ENCODE data around the gene TUNAR. TPM values are rescaled to one million over a fixed set of nuclear protein-coding genes. Genes with fewer than 3 reads are reported as not detected.

Gene TUNAR
- total and polyA plus RNA-seq, 10 donors = 0.03 to 0.69 (median 0.35) TPM; not detected in 5

DNA sequence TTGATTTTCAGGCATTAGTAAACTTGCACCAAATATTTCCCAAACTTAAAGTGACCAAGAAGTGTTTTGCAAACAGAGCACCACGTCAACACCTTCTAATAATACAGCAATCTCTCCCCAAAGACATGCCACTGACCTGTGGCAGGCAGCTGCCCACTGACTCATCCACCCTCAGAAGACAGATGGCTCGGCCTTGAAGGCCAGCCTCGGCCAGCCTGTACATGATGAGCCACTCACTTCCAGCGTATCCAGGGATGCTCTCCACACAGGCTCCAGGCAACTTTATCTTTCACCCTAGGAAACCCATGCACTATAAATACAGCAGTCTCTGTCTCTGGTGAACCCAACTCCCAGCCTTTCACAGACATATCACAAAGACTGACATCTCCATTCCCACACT lies 62.7 kb downstream of the TUNAR start:
- intact Hi-C loops (cut with DNase I; ENCODE audit: low total_unique reads) = no loop called here
- H3K9me3 ChIP-seq = peaks cover 0 to 53% (median 16%) of the 10 kb centered on the region in 8 donors
- no peak for TF ChIP-seq POLR2A (IDR thresholded peaks at IDR 0.05)
- TF ChIP-seq POLR2AphosphoS5 (IDR thresholded peaks at IDR 0.05) = no peak
- TF ChIP-seq, protein P1, sequence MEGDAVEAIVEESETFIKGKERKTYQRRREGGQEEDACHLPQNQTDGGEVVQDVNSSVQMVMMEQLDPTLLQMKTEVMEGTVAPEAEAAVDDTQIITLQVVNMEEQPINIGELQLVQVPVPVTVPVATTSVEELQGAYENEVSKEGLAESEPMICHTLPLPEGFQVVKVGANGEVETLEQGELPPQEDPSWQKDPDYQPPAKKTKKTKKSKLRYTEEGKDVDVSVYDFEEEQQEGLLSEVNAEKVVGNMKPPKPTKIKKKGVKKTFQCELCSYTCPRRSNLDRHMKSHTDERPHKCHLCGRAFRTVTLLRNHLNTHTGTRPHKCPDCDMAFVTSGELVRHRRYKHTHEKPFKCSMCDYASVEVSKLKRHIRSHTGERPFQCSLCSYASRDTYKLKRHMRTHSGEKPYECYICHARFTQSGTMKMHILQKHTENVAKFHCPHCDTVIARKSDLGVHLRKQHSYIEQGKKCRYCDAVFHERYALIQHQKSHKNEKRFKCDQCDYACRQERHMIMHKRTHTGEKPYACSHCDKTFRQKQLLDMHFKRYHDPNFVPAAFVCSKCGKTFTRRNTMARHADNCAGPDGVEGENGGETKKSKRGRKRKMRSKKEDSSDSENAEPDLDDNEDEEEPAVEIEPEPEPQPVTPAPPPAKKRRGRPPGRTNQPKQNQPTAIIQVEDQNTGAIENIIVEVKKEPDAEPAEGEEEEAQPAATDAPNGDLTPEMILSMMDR (IDR thresholded peaks at IDR 0.05 in 8 of 11, conservative IDR thresholded peaks at IDR 0.05 in 3 of 11) = no peak
- no peaks in the 10 kb centered on the region for H3K36me3 ChIP-seq
- H3K4me3 ChIP-seq = no peak overlapping the region
- H3K27me3 ChIP-seq (replicated peaks in 1 of 7) = peaks cover 0 to 12% (median 0%) of the 10 kb centered on the region in 7 donors
- H3K27ac ChIP-seq = no peak overlapping the region
- DNase-seq = no peak
- WGBS, 5 donors = 63 to 79% (median 71%) methylated on average over 4 of the region's 4 CpGs
- H3K4me1 ChIP-seq = no peaks in the 10 kb centered on the region

DNA sequence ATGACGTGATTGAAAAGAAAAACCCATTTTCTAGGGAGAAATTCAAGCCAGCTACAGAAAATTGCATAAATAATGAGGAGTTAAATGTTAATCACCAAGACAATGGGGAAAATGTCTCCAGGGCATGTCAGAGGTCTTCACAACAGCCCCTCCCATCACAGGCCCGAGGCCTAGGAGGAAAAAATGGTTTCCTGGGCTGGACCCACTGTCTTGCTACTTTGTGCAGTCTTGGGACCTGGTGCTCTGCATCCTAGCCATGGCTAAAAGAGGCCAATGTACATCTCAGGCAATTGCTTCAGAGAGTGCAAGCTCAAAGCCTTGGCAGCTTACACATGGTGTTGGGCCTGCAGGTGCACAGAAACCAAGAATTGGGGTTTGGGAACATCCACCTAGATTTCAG lies 65.3 kb downstream of the TUNAR start:
- TF ChIP-seq POLR2A (IDR thresholded peaks at IDR 0.05) (no peak), POLR2AphosphoS5 (IDR thresholded peaks at IDR 0.05) (no peak)
- TF ChIP-seq, protein P1 (IDR thresholded peaks at IDR 0.05 in 8 of 11, conservative IDR thresholded peaks at IDR 0.05 in 3 of 11) = no peak
- DNase-seq = no peak
- intact Hi-C loops (cut with DNase I; ENCODE audit: low total_unique reads) = no loop called here
- Histone ChIP-seq H3K4me3 (no peak overlapping the region), H3K36me3 (no peaks in the 10 kb centered on the region), H3K27ac (no peak overlapping the region), H3K27me3 (replicated peaks in 1 of 7) (peaks cover 0 to 32% (median 0%) of the 10 kb centered on the region in 7 donors), H3K9me3 (peaks cover 0 to 49% (median 16%) of the 10 kb centered on the region in 8 donors), H3K4me1 (no peaks in the 10 kb centered on the region)
- 18 to 33% (median 21%) methylated on average over 2 of the region's 2 CpGs for WGBS, 5 donors

DNA sequence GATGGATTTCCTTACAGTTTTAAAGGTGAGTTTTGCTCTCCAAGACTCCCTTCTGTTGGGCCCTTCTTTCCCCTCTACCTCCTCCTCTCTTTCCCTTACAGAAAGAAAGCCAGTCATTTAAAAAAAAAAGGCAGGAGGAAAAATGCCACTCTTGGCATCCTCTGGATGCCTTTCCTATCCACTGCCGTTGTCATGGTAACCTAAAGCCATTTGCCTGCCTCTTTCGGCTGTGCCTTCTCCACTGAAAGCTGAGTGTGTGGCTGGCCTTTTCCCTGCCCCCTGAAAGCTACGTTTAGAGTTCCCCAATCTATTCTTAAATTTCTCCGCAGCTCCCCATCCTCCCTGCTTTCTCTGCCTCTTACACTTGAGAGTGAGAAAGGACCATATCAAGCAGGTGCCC lies 67.1 kb downstream of the TUNAR start:
- H3K27me3 ChIP-seq (replicated peaks in 1 of 7) = peaks cover 0 to 44% (median 0%) of the 10 kb centered on the region in 7 donors
- H3K9me3 ChIP-seq = peaks cover 0 to 32% (median 14%) of the 10 kb centered on the region in 8 donors
- no peaks in the 10 kb centered on the region for H3K4me1 ChIP-seq
- intact Hi-C loops (cut with DNase I; ENCODE audit: low total_unique reads) = no loop called here
- H3K4me3 ChIP-seq = no peak overlapping the region
- WGBS, 5 donors = 22 to 40% (median 32%) methylated on average over 4 of the region's 4 CpGs
- no peak overlapping the region for H3K27ac ChIP-seq
- no peaks in the 10 kb centered on the region for H3K36me3 ChIP-seq
- DNase-seq = no peak
- TF ChIP-seq POLR2AphosphoS5 (IDR thresholded peaks at IDR 0.05) = no peak
- TF ChIP-seq, protein P1 (IDR thresholded peaks at IDR 0.05 in 8 of 11, conservative IDR thresholded peaks at IDR 0.05 in 3 of 11) = no peak

DNA sequence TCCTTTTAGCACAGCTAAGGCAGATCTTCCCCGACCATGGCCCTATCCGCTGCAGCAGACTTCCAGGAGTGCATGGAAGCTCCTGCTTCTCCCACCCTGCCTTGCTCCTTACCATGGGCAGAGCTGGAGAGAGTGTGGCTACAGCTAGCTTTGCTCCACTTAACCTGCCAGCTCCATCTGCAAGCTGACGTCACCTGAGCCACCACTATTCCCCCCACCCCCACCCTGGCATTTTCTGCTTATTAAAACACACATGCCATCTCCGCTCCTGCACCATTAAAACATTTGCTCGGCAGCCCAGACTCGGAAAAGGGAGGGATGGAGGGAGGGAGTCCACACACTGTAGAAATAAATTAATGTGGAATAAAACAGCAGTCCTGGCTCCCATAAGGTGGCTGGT lies 67.8 kb downstream of the TUNAR start:
- Histone ChIP-seq H3K36me3 (no peaks in the 10 kb centered on the region), H3K4me3 (no peak overlapping the region), H3K27me3 (replicated peaks in 1 of 7) (peaks cover 0 to 49% (median 0%) of the 10 kb centered on the region in 7 donors), H3K4me1 (no peaks in the 10 kb centered on the region), H3K9me3 (peaks cover 0 to 30% (median 14%) of the 10 kb centered on the region in 8 donors), H3K27ac (no peak overlapping the region)
- intact Hi-C loops (cut with DNase I; ENCODE audit: low total_unique reads) = no loop called here
- 54 to 81% (median 70%) methylated on average over 5 to 6 of the region's 6 CpGs for WGBS, 5 donors
- no peak for TF ChIP-seq POLR2AphosphoS5 (IDR thresholded peaks at IDR 0.05)
- no peak for TF ChIP-seq POLR2A (IDR thresholded peaks at IDR 0.05)
- TF ChIP-seq, protein P1 (IDR thresholded peaks at IDR 0.05 in 8 of 11, conservative IDR thresholded peaks at IDR 0.05 in 3 of 11) = no peak
- no peak for DNase-seq

Data from spleen (tissue), 11 donors.